Neural cell (in vitro differentiated cells): ENCODE results near the gene UNC79. TPM values are rescaled to one million over a fixed set of nuclear protein-coding genes. Genes with fewer than 3 reads are reported as not detected.

ENCODE experiments used
- H2AFZ ChIP-seq: fragments of 200-600, 300-800 bp; sonication (generic), shearing (Covaris generic); 2 replicates; pipeline ENCODE4 v1.6.0; 2014; ENCODE audit warnings: low read depth, mild to moderate bottlenecking, antibody characterized with exemption, low read length, moderate library complexity
- H3F3A ChIP-seq: fragments of 200-600 bp; shearing (Covaris generic); 2 replicates; pipeline ENCODE4 v1.6.1; 2016; ENCODE audit warnings: mild to moderate bottlenecking, moderate library complexity, mixed read lengths, antibody characterized with exemption, low read length; ENCODE audit not compliant: insufficient read depth, poor library complexity, severe bottlenecking
- H3K27ac ChIP-seq: fragments of 200-600, 300-800 bp; sonication (generic), shearing (Covaris generic); 2 replicates; pipeline ENCODE4 v1.5.1; 2014; ENCODE audit warnings: mild to moderate bottlenecking, low read length, moderate library complexity
- H3K27me3 ChIP-seq: fragments of 300-800, 200-600 bp; sonication (generic), shearing (Covaris generic); 2 replicates; pipeline ENCODE4 v1.6.0; 2014; ENCODE audit warnings: mild to moderate bottlenecking, low read depth, low read length, moderate library complexity; ENCODE audit not compliant: insufficient read depth
- H3K36me3 ChIP-seq: fragments of 300-800, 200-600 bp; sonication (generic), shearing (Covaris generic); 2 replicates; pipeline ENCODE4 v1.5.1; 2014; ENCODE audit warnings: mild to moderate bottlenecking, antibody characterized with exemption, low read length, moderate library complexity; ENCODE audit not compliant: insufficient read depth
- H3K4me2 ChIP-seq: fragments of 300-800, 200-600 bp; sonication (generic), shearing (Covaris generic); 2 replicates; pipeline ENCODE4 v1.6.0; 2014; ENCODE audit warnings: mild to moderate bottlenecking, low read length
- H3K4me3 ChIP-seq: fragments of 300-800, 200-600 bp; sonication (generic), shearing (Covaris generic); 2 replicates; pipeline ENCODE4 v1.5.1; 2014; ENCODE audit warnings: mild to moderate bottlenecking, low read length, moderate library complexity
- H3K79me2 ChIP-seq: fragments of 200-600 bp; shearing (Covaris generic); replicated peaks from 2 replicates; pipeline ENCODE4 v1.6.0; 2014; ENCODE audit warnings: mild to moderate bottlenecking, low read length, moderate library complexity; ENCODE audit not compliant: insufficient read depth
- H3K9ac ChIP-seq: fragments of 300-800, 200-600 bp; sonication (generic), shearing (Covaris generic); 2 replicates; pipeline ENCODE4 v1.6.1; 2016; ENCODE audit warnings: mild to moderate bottlenecking, low read length, mixed read lengths
- H3K9me2 ChIP-seq: fragments of 200-600 bp; shearing (Covaris generic); 2 replicates; pipeline ENCODE4 v1.6.1; 2016; ENCODE audit warnings: mild to moderate bottlenecking, low read length, mixed read lengths; ENCODE audit not compliant: insufficient read depth
- H3K9me3 ChIP-seq: fragments of 200-600, 300-800 bp; sonication (generic), shearing (Covaris generic); 2 replicates; pipeline ENCODE4 v1.6.1; 2016; ENCODE audit warnings: mild to moderate bottlenecking, mixed run types, low read length, moderate library complexity, mixed read lengths
- H4K20me1 ChIP-seq: fragments of 200-600 bp; shearing (Covaris generic); 2 replicates; pipeline ENCODE4 v1.6.1; 2016; ENCODE audit warnings: mild to moderate bottlenecking, mixed run types; ENCODE audit not compliant: insufficient read depth
- CTCF ChIP-seq: fragments of 450-650 bp; IDR thresholded peaks from 2 replicates; pipeline ENCODE4 v1.5.1; 2014; ENCODE audit warnings: antibody characterized with exemption, mild to moderate bottlenecking, moderate library complexity; ENCODE audit not compliant: poor library complexity, severe bottlenecking
- EP300 ChIP-seq: fragments of 450-650 bp; conservative IDR thresholded peaks from 2 replicates; pipeline ENCODE4 v1.6.1; 2014; ENCODE audit warnings: antibody characterized with exemption, mild to moderate bottlenecking, moderate library complexity; ENCODE audit not compliant: poor library complexity, severe bottlenecking
- EZH2 ChIP-seq: fragments of 200-600, 300-800 bp; shearing (Covaris generic), sonication (generic); IDR thresholded peaks from 2 replicates; pipeline ENCODE4 v1.6.1; 2014; ENCODE audit warnings: antibody characterized with exemption, low read length, borderline replicate concordance, mild to moderate bottlenecking; ENCODE audit not compliant: insufficient read depth, poor library complexity, severe bottlenecking
- MXI1 ChIP-seq: fragments of 450-650 bp; conservative IDR thresholded peaks from 2 replicates; pipeline ENCODE4 v1.6.1; 2014; ENCODE audit warnings: antibody characterized with exemption, mild to moderate bottlenecking; ENCODE audit not compliant: poor library complexity, severe bottlenecking
- POLR2AphosphoS5 ChIP-seq: IDR thresholded peaks from 2 replicates; pipeline ENCODE4 v1.6.1; 2012
- RAD21 ChIP-seq: fragments of 450-650 bp; conservative IDR thresholded peaks from 2 replicates; pipeline ENCODE4 v1.6.1; 2014; ENCODE audit warnings: antibody characterized with exemption, mild to moderate bottlenecking, moderate library complexity
- REST ChIP-seq: IDR thresholded peaks from 2 replicates; pipeline ENCODE4 v1.6.1; 2012; ENCODE audit warnings: borderline replicate concordance
- SMC3 ChIP-seq: fragments of 450-650 bp; conservative IDR thresholded peaks from 2 replicates; pipeline ENCODE4 v1.6.1; 2014; ENCODE audit warnings: antibody characterized with exemption, mild to moderate bottlenecking, moderate library complexity; ENCODE audit not compliant: poor library complexity
- TAF1 ChIP-seq: IDR thresholded peaks from 2 replicates; pipeline ENCODE4 v1.6.1; 2012; ENCODE audit warnings: low read depth
- polyA plus RNA-seq: library from polyadenylated mRNA; depleted of rRNA; stranded (reverse); fragments of >200 nt; gene quantifications from 2 replicates; pipeline ENCODE4 v1.2.3, GENCODE V29; 2014

UNC79 gene
- polyA plus RNA-seq, 1 donor from 2014 or later, result 22.6 TPM

GRCh38 chr14:93464271-93464670, 33.5 kb downstream of the UNC79 start:
- H3K79me2 ChIP-seq, result no peaks in the 10 kb centered on the region
- H3K27me3 ChIP-seq, result no peaks in the 10 kb centered on the region
- TF ChIP-seq POLR2AphosphoS5 (no peak), EZH2 (no peak), MXI1 (no peak), RAD21 (no peak), CTCF (no peak), EP300 (no peak)
- no peaks in the 10 kb centered on the region for H3K36me3 ChIP-seq
- H2AFZ ChIP-seq, result no peak overlapping the region
- no peak overlapping the region for H3K9ac ChIP-seq
- H3K27ac ChIP-seq, result no peak overlapping the region
- H3K9me3 ChIP-seq, result no peaks in the 10 kb centered on the region
- H3K4me2 ChIP-seq, result no peak overlapping the region
- H3F3A ChIP-seq, result no peaks in the 10 kb centered on the region
- H3K9me2 ChIP-seq, result no peaks in the 10 kb centered on the region
- no peak overlapping the region for H3K4me3 ChIP-seq
- H4K20me1 ChIP-seq, result no peaks in the 10 kb centered on the region

GRCh38 chr14:93475471-93475870, 44.7 kb downstream of the UNC79 start:
- Histone ChIP-seq H3K9me2 (no peaks in the 10 kb centered on the region), H4K20me1 (no peaks in the 10 kb centered on the region), H3K9me3 (no peaks in the 10 kb centered on the region), H3F3A (no peaks in the 10 kb centered on the region), H3K9ac (no peak overlapping the region), H3K4me2 (no peak overlapping the region), H3K79me2 (no peaks in the 10 kb centered on the region), H3K27me3 (no peaks in the 10 kb centered on the region), H2AFZ (no peak overlapping the region), H3K4me3 (no peak overlapping the region), H3K36me3 (peaks cover 5% of the 10 kb centered on the region), H3K27ac (no peak overlapping the region)
- TF ChIP-seq CTCF (no peak), TAF1 (no peak), POLR2AphosphoS5 (no peak), EP300 (no peak), MXI1 (no peak), RAD21 (no peak), SMC3 (no peak), EZH2 (no peak), REST (no peak)
